HG03135 (cell line): Measurements from ENCODE around the gene STPG1.

Experiments
- ATAC-seq: cut with Tn5 transposase; IDR thresholded peaks from one replicate; pipeline ENCODE4 v1.9.1; 2021; ENCODE audit warnings: mild to moderate bottlenecking, moderate library complexity; ENCODE audit not compliant: unreplicated experiment

Gene STPG1

GRCh38 chr1:24319962-24320361, 93.6 kb downstream of the STPG1 start:
- ATAC-seq = no peak

DNA sequence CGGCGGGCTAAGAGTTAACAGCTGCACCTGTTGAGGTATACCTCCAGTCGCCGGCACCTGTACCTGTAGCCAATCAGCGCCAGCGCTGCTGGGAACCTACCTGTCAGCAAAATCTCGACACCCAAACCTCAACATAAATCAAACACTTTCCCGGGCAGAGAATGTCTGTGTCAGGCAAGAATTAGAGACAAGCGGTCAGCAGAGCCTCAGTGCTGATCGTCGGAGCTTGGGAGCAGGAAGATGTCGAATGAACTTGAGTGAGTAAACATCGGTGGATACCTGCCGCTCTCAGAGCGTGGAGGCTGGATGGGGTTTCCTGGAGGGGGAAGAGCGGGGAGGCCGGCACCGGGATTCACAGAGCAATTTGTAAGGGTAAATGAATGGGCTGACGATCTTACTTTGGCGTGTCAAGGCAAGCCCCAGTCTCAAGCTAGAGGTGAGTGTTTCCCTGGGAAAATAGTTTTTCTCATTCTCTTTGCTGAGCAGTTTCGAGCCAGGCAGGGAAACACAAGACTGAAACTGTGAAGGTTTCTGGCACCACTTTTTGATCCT, 94.2 kb downstream of the STPG1 start, which contains the start of gene GRHL3:
GRHL3 (plus strand) TSS at position 46 of the 552 bp plus-strand sequence; CDS start at position 241, 195 bp downstream.
- no peak for ATAC-seq

DNA sequence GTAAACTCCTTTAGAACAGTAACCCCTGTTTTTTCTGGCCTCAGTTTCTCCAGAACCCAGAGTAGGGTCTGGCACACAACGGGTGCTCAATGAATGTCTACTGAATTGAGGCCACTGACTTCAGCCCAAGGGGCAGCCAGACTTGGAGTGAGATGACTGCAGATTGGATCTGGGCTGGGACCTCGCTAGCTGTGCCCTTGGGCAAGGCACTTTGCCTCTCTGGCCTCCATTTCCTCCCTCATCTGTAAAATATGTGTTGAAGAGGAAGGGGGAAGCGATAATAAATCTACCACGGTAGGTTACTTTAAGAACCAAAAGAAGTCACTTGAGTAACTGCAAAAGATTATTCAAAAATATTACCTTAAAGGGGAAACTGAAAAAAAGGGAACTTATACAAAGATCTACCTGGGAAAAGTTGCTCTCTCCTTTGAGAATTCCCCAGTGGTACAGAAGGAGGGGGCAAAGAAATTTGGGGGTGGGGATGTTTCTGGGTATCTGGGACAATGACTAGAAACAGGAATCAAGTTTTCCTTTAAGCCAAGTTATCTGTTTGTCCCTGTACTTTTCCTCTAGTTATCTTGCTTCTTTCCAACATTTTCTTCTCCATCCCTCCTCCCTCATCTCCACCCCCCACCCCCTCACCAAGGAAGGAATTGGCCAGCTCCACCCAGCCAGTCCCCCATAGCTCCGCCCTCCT, 94.8 kb downstream of the STPG1 start:
- ATAC-seq = no peak

GRCh38 chr1:24317956-24318614, 95.5 kb downstream of the STPG1 start:
- ATAC-seq = no peak

DNA sequence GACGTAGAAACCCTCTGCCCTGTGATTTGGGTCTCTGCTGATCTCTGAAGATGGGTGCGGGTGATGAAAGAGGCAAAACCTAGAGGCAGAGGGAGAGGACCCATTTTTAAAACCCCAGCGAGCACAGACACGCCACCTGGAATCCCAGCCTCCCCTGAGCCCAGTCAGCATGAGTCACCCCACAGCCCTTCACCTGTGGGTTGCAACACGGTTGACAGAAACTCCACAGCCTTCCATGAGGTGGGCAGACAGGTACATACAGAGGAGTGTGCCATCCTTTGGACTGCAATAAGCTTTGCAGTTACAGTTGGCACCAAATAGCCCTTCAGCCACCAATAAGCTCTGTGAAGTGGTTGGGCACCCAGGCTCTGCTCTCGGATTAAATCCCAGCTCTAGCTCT, 96.5 kb downstream of the STPG1 start:
- no peak for ATAC-seq

DNA sequence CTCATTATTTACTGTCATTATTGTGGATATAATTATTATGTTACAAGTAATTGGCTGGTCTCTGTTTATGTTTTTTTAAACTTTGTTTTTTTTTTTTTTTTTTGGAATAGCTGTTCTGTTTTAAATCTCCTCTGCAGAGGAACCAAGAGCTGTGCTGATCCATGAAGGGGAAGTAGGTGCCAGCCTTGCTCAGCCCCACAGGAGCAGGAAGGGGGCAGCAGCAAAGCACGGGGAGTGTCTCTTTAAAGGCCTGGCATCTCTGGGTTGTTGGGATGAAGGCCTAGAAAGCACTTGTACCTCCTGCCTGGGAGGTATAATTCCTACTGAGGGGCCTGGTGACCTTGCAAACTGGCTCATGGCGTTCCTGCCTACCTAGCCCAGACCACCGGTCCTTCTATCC, 96.9 kb downstream of the STPG1 start:
- ATAC-seq = no peak

DNA sequence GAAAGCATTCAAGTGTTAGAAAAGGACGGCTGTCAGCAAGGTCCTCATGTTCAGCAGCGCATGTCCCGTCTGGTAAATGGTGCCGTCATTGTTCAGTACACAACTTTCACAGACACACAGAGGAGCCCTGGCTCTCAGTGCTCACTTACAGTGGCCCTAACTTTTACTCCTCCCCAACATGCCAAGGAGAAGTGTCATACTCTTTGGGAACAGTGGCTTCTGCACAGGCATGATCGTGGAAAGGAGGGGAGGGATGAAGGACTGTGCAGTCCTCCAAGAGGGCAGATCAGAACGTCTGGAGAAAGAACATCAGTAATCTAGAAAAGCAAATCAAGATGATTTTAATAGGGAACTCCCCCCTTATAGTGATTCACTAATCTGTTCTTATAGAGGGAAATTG, 98.2 kb downstream of the STPG1 start:
- ATAC-seq = no peak

- ATAC-seq = no peak
Measured at GRCh38 chr1:24311741-24312140, 101.8 kb downstream of the STPG1 start.

DNA sequence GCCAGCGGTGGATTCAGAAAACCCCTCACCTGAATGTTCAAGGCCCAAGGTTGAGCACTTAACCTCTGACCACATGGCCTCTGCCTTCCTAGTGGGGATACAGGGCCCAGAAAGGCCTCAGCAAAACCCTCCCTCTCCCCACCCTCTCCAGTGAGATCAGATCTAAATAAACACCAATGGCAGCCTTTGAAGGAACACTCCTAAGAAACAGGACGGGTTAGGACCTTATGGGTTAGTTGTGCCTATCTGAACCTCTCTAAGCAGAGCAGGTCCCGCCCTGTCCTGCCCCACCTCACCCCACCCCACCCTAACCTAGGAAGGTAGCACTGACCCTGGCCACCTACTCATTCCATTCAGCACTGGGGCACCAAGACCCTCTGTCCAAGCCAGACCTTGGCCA, 102.3 kb downstream of the STPG1 start:
- no peak for ATAC-seq

GRCh38 chr1:24309762-24310485, 103.7 kb downstream of the STPG1 start:
- no peak for ATAC-seq

DNA sequence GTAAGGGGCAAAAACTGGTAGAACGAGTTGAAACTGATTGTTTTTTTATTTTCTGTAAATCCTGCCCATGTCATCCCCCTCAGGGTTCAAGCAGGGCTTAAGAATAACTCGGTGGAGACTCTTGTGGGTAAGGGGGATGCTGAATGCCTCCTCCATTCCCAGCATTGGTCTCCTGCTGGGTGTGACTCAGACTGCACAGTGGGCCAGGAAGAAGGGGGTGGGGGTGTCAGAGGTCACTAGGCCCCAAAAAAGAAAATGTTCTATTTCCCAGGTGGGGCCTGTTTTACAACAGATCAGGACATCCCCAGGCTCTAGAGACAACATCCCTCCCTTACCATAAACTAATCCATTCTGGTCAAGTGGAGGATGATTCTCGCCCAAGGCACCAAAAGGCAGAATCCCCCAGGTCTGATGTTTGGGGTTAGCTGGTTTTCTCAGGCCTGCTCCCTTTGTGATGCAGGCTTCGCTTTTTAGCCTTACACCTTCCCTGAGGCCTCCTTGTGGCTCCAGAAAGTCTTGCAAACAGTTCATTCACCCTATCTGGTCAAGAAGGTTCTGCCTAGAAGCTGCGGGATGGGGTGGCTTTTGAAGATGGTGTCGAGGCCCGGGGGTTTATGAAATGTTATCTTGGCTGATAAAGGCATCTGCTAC, 105.1 kb downstream of the STPG1 start:
- no peak for ATAC-seq
